ENCODE data around the gene SCGN. TPM values are rescaled to one million over a fixed set of nuclear protein-coding genes. Genes with fewer than 3 reads are reported as not detected.

SCGN gene
- total and polyA plus RNA-seq, 12 donors, result 0.26 to 2.7 (median 0.94) TPM; not detected in 2

DNA sequence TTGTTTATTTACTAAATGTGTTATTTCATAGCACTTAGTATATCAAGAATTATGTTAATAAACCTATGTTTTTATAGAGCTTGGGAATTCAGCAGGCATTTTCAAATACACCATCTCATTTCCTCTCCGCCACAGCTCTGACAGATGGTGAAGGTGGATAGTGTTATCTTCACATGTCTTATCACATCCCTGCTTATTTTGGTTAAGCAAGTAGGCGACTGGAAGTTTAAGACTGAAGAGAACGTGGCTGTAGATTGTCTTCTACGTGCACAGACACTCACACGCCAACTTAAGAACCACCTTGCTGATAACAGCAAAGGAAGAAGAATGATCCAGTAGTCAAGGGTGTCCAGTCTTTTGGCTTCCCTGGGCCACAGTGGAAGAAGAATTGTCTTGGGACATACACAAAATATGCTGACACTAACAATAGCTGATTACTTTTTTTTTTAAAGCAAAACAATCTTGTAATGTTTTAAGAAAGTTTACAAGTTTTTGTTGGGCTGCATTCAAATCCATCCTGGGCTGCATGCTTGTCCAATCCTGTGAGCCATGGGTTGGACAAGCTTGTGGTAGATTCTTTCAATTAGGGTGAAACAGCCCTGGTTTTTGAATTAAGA, 43.3 kb upstream of the SCGN start:
- no peaks in the 10 kb centered on the region for H3K27me3 ChIP-seq
- peaks cover 0 to 17% (median 0%) of the 10 kb centered on the region in 9 donors for H3K36me3 ChIP-seq
- TF ChIP-seq, protein P1, sequence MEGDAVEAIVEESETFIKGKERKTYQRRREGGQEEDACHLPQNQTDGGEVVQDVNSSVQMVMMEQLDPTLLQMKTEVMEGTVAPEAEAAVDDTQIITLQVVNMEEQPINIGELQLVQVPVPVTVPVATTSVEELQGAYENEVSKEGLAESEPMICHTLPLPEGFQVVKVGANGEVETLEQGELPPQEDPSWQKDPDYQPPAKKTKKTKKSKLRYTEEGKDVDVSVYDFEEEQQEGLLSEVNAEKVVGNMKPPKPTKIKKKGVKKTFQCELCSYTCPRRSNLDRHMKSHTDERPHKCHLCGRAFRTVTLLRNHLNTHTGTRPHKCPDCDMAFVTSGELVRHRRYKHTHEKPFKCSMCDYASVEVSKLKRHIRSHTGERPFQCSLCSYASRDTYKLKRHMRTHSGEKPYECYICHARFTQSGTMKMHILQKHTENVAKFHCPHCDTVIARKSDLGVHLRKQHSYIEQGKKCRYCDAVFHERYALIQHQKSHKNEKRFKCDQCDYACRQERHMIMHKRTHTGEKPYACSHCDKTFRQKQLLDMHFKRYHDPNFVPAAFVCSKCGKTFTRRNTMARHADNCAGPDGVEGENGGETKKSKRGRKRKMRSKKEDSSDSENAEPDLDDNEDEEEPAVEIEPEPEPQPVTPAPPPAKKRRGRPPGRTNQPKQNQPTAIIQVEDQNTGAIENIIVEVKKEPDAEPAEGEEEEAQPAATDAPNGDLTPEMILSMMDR (IDR thresholded peaks at IDR 0.05), result no peak
- intact Hi-C loops (cut with DNase I), result loop anchor here in 5 of 10 donors (5.0 to 10.0 kb wide), 4 partner anchors 334 to 1024 kb away; partner anchors contain the start of gene CARMIL1 (in 1 of the 5)
- no peak for ATAC-seq
- H3K4me1 ChIP-seq, result peaks cover 0 to 6% (median 0%) of the 10 kb centered on the region in 9 donors
- no peaks in the 10 kb centered on the region for H3K9me3 ChIP-seq
- 71 to 80% methylated on average over 5 of the region's 5 CpGs for WGBS, 2 donors
- DNase-seq, result no peak
- H3K27ac ChIP-seq, result no peak overlapping the region
- no peak overlapping the region for H3K4me3 ChIP-seq

- Histone ChIP-seq H3K9me3 (no peaks in the 10 kb centered on the region), H3K36me3 (peaks cover 0 to 17% (median 0%) of the 10 kb centered on the region in 9 donors), H3K27ac (no peak overlapping the region), H3K4me3 (no peak overlapping the region), H3K27me3 (no peaks in the 10 kb centered on the region), H3K4me1 (no peaks in the 10 kb centered on the region)
- DNase-seq, result no peak
- intact Hi-C loops (cut with DNase I), result no loop called here
- no peak for ATAC-seq
- WGBS, 2 donors, result 53 to 81% methylated on average over 3 of the region's 3 CpGs
- TF ChIP-seq, protein P1 (IDR thresholded peaks at IDR 0.05), result no peak
Measured at GRCh38 chr6:25612666-25613065, 39.3 kb upstream of the SCGN start.

DNA sequence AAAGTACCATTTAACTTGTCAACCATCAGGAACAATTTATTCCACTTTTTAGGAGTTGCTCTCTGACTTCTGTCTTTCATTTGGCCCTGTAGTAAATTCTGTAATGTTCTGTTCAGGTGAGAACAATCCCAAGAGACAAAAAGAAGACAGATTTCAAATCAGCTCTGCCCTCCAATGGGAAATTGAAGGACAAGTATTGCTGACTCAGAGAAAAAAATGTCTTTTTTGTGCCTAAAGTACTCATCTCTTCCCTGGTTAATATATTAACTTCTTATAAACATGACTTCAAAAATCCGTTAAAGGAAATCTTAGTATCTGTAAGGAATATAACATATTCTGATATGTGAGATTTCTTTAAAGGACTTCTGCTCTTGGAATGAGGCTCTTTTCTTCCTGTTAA, 38.6 kb upstream of the SCGN start:
- Histone ChIP-seq H3K27me3 (no peaks in the 10 kb centered on the region), H3K36me3 (peaks cover 0 to 17% (median 0%) of the 10 kb centered on the region in 9 donors), H3K4me1 (no peaks in the 10 kb centered on the region), H3K27ac (no peak overlapping the region), H3K4me3 (no peak overlapping the region), H3K9me3 (no peaks in the 10 kb centered on the region)
- 87 to 93% methylated on average over 1 of the region's 1 CpG for WGBS, 2 donors
- intact Hi-C loops (cut with DNase I), result no loop called here
- no peak for ATAC-seq
- TF ChIP-seq, protein P1 (IDR thresholded peaks at IDR 0.05), result no peak
- DNase-seq, result no peak

DNA sequence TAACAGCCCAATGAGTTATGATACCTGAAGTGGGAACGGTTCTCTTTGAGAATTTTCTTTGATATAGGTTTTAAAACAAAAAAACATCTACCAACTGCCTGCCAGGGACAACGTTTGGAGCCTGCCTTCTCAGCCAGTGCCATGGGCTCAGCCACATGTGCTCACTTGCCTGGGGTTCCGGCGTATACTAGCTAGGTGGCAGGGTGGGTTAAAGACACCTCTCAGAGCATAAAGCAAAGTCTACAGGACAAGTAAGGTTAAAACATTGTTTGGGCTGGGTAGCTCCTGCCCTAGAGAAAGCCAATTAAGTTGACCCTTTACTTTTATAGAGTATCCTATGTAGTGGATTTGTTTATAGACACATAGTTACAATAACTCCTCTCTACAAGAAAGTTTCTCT, 38.0 kb upstream of the SCGN start:
- intact Hi-C loops (cut with DNase I), result no loop called here

More for the DNA sequence above, 38.0 kb upstream of the SCGN start:
- Histone ChIP-seq H3K4me1 (no peaks in the 10 kb centered on the region), H3K27me3 (no peaks in the 10 kb centered on the region), H3K27ac (no peak overlapping the region), H3K4me3 (no peak overlapping the region), H3K36me3 (peaks cover 0 to 17% (median 0%) of the 10 kb centered on the region in 9 donors), H3K9me3 (no peaks in the 10 kb centered on the region)
- ATAC-seq (no peak), DNase-seq (no peak)
- TF ChIP-seq, protein P1 (IDR thresholded peaks at IDR 0.05), result no peak
- 82 to 88% methylated on average over 4 of the region's 4 CpGs for WGBS, 2 donors
